Ascending aorta (tissue), 2 donors: ENCODE data around the gene SETDB2. TPM values are rescaled to one million over a fixed set of nuclear protein-coding genes. Genes with fewer than 3 reads are reported as not detected.

Experiments used
- DNase-seq, 2 donors: peaks; one replicate each; pipeline ENCODE4 v3.0.0-alpha.2; 2019; ENCODE audit warnings: low spot score in 2 of 2
- H3K27ac ChIP-seq, 2 donors: fragments of 200-600 bp; sonication (generic); one replicate each; pipeline ENCODE4 v1.5.1; 2016 to 2017; ENCODE audit warnings: mild to moderate bottlenecking in 1 of 2
- H3K27me3 ChIP-seq: fragments of 200-600 bp; sonication (generic); one replicate; pipeline ENCODE4 v1.5.1; 2017
- H3K36me3 ChIP-seq, 2 donors: fragments of 200-600 bp; sonication (generic); one replicate each; pipeline ENCODE4 v1.5.1; 2016
- H3K4me1 ChIP-seq, 2 donors: fragments of 200-600 bp; sonication (generic); one replicate each; pipeline ENCODE4 v1.5.1; 2016 to 2017; ENCODE audit warnings: mild to moderate bottlenecking in 1 of 2
- H3K4me3 ChIP-seq, 2 donors: fragments of 200-600 bp; sonication (generic); one replicate each; pipeline ENCODE4 v1.5.1; 2016 to 2017; ENCODE audit warnings: mild to moderate bottlenecking in 1 of 2
- H3K9me3 ChIP-seq, 2 donors: fragments of 200-600 bp; sonication (generic); one replicate each; pipeline ENCODE4 v1.5.1; 2016
- intact Hi-C: fragments of 100-400 bp; cut with DNase I; formaldehyde crosslinking; loops from one replicate; pipeline ENCODE4 v1.15.1; 2023
- total RNA-seq: library from RNA; depleted of rRNA; stranded (reverse); fragments of >200 nt; gene quantifications from one replicate; pipeline ENCODE4 v1.1.0, GENCODE V29; 2016
- TF ChIP-seq, protein P1 (sequence below), 3 experiments: fragments of 200-600 bp in 2 of 3; fragments of 450-650 bp in 1 of 3; sonication (generic) in 2 of 3; IDR thresholded peaks; one replicate each; pipeline ENCODE4 v1.5.1; 2016 to 2019; ENCODE audit warnings: antibody characterized with exemption in 3 of 3, mild to moderate bottlenecking in 1 of 3, moderate library complexity in 1 of 3

SETDB2 gene
- total RNA-seq, 1 donor from 2014 or later, result 7.2 TPM

DNA sequence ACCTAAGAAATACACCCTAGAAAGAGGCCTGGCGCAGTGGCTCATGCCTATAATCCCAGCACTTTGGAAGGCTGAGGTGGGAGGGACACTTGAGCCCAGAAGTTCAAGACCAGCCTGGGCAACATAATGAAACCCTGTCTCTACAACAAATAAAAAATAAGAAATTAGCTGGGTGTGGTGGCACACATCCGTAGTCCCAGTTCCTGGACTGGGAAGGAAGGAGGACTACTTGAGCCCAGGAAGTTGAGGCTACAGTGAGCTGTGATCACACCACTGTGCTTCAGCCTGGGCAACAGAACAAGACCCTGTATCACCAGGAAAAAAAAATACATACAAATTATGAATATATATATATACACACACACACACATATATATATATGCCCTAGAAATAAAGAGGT, 94.3 kb downstream of the SETDB2 start:
- H3K9me3 ChIP-seq, result no peaks in the 10 kb centered on the region
- peaks cover 0 to 3% of the 10 kb centered on the region in 2 donors for H3K4me1 ChIP-seq
- H3K27me3 ChIP-seq, result no peaks in the 10 kb centered on the region
- no peak for DNase-seq
- H3K36me3 ChIP-seq, result peaks cover 16 to 22% of the 10 kb centered on the region in 2 donors
- TF ChIP-seq, protein P1, sequence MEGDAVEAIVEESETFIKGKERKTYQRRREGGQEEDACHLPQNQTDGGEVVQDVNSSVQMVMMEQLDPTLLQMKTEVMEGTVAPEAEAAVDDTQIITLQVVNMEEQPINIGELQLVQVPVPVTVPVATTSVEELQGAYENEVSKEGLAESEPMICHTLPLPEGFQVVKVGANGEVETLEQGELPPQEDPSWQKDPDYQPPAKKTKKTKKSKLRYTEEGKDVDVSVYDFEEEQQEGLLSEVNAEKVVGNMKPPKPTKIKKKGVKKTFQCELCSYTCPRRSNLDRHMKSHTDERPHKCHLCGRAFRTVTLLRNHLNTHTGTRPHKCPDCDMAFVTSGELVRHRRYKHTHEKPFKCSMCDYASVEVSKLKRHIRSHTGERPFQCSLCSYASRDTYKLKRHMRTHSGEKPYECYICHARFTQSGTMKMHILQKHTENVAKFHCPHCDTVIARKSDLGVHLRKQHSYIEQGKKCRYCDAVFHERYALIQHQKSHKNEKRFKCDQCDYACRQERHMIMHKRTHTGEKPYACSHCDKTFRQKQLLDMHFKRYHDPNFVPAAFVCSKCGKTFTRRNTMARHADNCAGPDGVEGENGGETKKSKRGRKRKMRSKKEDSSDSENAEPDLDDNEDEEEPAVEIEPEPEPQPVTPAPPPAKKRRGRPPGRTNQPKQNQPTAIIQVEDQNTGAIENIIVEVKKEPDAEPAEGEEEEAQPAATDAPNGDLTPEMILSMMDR (IDR thresholded peaks at IDR 0.05), result no peak
- intact Hi-C loops, result no loop called here
- no peak overlapping the region for H3K4me3 ChIP-seq
- H3K27ac ChIP-seq, result no peak overlapping the region

- Histone ChIP-seq H3K9me3 (no peaks in the 10 kb centered on the region), H3K4me1 (no peaks in the 10 kb centered on the region), H3K27ac (no peak overlapping the region), H3K4me3 (no peak overlapping the region), H3K36me3 (peaks cover 24 to 25% of the 10 kb centered on the region in 2 donors), H3K27me3 (no peaks in the 10 kb centered on the region)
- TF ChIP-seq, protein P1 (IDR thresholded peaks at IDR 0.05), result no peak
- DNase-seq, result no peak
- intact Hi-C loops, result no loop called here
Measured at GRCh38 chr13:49539313-49539712, 95.2 kb downstream of the SETDB2 start.

DNA sequence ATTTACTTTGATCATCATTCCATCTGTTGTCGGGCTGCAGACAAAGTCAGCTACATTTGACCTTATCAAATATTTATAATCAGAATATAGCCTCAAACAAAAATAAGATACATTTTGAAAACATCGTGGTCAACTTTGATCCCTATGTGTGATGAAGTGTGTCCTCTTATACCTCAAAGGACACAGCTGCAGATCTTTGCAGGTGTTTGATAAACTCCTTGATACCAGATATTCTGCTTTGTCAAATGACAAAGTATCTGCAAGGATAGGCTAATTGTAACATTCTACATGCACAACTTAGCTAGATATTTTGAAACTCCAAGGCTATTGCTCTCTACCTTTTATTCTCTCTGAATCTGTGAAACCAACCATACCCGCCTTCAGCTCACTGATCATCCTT, 95.7 kb downstream of the SETDB2 start:
- Histone ChIP-seq H3K9me3 (no peaks in the 10 kb centered on the region), H3K4me3 (no peak overlapping the region), H3K36me3 (peaks cover 25 to 28% of the 10 kb centered on the region in 2 donors), H3K27me3 (no peaks in the 10 kb centered on the region), H3K27ac (no peak overlapping the region), H3K4me1 (no peaks in the 10 kb centered on the region)
- TF ChIP-seq, protein P1 (IDR thresholded peaks at IDR 0.05), result no peak
- intact Hi-C loops, result no loop called here
- DNase-seq, result no peak

- TF ChIP-seq, protein P1 (IDR thresholded peaks at IDR 0.05), result no peak
Measured at GRCh38 chr13:49540552-49540951, 96.5 kb downstream of the SETDB2 start.

DNA sequence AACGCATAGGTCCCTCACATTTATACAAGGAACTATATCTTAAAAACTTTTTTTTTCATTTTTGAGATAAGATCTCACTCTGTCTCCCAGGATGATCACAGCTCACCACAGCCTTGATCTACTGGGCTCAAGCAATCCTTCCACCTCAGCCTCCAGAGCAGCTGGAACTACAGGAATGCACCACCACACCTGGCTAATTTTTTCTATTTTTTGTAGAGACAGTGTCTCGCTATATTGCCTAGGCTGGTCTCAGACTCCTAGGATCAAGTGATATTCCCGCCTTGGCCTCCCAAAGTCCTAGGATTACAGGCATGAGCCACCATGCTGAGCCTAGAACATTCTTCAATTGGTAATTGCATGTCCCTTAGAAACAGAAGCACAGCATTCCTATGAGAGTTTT, 99.6 kb downstream of the SETDB2 start:
- Histone ChIP-seq H3K9me3 (no peaks in the 10 kb centered on the region), H3K27ac (no peak overlapping the region), H3K36me3 (peaks cover 29 to 43% of the 10 kb centered on the region in 2 donors), H3K4me1 (no peaks in the 10 kb centered on the region), H3K4me3 (no peak overlapping the region), H3K27me3 (no peaks in the 10 kb centered on the region)
- intact Hi-C loops, result no loop called here
- DNase-seq, result no peak
- TF ChIP-seq, protein P1 (IDR thresholded peaks at IDR 0.05), result no peak

More at GRCh38 chr13:49540552-49540951, 96.5 kb downstream of the SETDB2 start:
- no peak overlapping the region for H3K27ac ChIP-seq
- peaks cover 25 to 28% of the 10 kb centered on the region in 2 donors for H3K36me3 ChIP-seq
- H3K27me3 ChIP-seq, result no peaks in the 10 kb centered on the region
- no peaks in the 10 kb centered on the region for H3K4me1 ChIP-seq
- no peak overlapping the region for H3K4me3 ChIP-seq
- DNase-seq, result no peak
- intact Hi-C loops, result no loop called here
- H3K9me3 ChIP-seq, result no peaks in the 10 kb centered on the region

Other genes starting within 250 kb of the SETDB2 start
- not detected for gene MLNR, start 223.9 kb upstream of the SETDB2 start, total RNA-seq
- 0.96 TPM for gene CDADC1, start 196.3 kb upstream of the SETDB2 start, total RNA-seq
- gene CAB39L, start 210 bp upstream of the SETDB2 start, total RNA-seq, result 30.1 TPM
- gene PHF11, start 51.7 kb downstream of the SETDB2 start, total RNA-seq, result 57.4 TPM
- gene RCBTB1, start 141.3 kb downstream of the SETDB2 start, total RNA-seq, result 2.0 TPM
- gene ARL11, start 184.2 kb downstream of the SETDB2 start, total RNA-seq, result 0.43 TPM
- 18.3 TPM for gene EBPL, start 247.2 kb downstream of the SETDB2 start, total RNA-seq